ENCODE results near the gene ZNF37A.
"Not testable (repeated sequence)": the region's sequence is repeated elsewhere in the genome, so short reads cannot be mapped to it uniquely, and the experiment has no call there.

Gene ZNF37A

DNA sequence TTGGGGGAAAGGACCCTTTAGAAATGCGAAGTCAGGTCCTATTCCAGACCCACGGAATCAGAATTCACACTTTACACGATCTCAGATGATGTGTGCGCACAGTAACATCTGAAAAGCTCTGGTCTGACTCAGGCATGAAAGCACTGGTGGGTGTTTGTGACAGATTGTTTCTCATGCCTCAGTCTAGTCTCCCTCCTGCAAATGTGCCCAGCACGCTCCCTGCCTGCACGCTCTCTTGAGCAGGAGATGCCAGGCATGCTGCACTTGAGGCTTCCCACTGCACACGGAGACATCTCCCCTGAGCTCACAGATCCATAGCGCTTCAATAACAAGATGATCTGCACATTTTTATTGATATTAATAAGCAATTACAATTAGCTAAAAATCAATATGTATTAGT lies 23.6 kb upstream of the ZNF37A start:
- Histone ChIP-seq H3K4me1 (ENCODE audit: control insufficient read depth in 1 of 2, insufficient read depth in 1 of 2, low read depth in 1 of 2, low read length in 1 of 2) (no peaks in the 10 kb centered on the region), H3K27me3 (no peaks in the 10 kb centered on the region), H3K9me3 (no peaks in the 10 kb centered on the region), H3K36me3 (no peaks in the 10 kb centered on the region), H3K27ac (no peak overlapping the region), H3K4me3 (ENCODE audit: low read depth in 1 of 2, low read length in 1 of 2) (no peak overlapping the region)
- TF ChIP-seq, protein P1, sequence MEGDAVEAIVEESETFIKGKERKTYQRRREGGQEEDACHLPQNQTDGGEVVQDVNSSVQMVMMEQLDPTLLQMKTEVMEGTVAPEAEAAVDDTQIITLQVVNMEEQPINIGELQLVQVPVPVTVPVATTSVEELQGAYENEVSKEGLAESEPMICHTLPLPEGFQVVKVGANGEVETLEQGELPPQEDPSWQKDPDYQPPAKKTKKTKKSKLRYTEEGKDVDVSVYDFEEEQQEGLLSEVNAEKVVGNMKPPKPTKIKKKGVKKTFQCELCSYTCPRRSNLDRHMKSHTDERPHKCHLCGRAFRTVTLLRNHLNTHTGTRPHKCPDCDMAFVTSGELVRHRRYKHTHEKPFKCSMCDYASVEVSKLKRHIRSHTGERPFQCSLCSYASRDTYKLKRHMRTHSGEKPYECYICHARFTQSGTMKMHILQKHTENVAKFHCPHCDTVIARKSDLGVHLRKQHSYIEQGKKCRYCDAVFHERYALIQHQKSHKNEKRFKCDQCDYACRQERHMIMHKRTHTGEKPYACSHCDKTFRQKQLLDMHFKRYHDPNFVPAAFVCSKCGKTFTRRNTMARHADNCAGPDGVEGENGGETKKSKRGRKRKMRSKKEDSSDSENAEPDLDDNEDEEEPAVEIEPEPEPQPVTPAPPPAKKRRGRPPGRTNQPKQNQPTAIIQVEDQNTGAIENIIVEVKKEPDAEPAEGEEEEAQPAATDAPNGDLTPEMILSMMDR (IDR thresholded peaks at IDR 0.05), result no peak

DNA sequence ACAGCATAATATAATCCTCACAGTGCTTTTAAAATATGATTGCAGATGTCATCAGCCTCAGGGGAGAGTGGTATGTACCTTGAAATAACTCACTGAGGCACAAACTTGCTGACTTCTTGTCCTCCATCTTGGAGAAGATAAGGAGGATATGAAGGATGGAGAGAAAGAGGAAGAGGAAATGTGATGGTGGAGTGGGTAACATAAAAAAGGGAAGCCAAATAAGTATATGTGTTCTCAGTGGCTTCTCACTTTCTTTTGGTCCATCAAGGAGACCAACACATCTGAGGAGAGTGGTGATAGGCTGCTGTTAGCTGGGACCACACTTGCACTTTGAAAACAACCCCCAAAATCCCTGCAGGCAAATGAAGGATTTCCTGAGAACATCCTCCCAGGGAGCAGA lies 21.6 kb upstream of the ZNF37A start:
- TF ChIP-seq, protein P1 (IDR thresholded peaks at IDR 0.05), result no peak
- Histone ChIP-seq H3K4me1 (ENCODE audit: control insufficient read depth in 1 of 2, insufficient read depth in 1 of 2, low read depth in 1 of 2, low read length in 1 of 2) (no peaks in the 10 kb centered on the region), H3K27ac (no peak overlapping the region), H3K27me3 (no peaks in the 10 kb centered on the region), H3K4me3 (ENCODE audit: low read depth in 1 of 2, low read length in 1 of 2) (no peak overlapping the region), H3K9me3 (no peaks in the 10 kb centered on the region), H3K36me3 (no peaks in the 10 kb centered on the region)

DNA sequence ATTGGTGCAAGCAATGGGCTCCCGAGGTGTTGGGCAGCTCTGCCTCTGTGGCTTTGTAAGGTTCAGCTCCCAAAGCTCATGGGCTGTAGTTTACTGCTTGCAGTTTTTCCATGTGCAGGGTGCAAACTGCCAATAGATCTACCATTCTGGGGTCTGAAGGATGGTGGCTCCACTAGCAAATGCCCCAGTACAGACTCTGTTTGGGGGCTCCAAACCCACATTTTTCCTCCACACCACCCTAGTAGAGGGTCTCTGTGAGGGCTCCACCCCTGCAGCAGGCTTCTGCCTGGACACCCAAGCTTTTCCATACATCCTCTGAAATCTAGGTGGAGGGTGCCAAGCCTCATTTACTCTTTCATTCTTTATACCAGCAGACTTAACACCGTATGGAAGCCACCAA lies 17.4 kb upstream of the ZNF37A start:
- TF ChIP-seq, protein P1 (IDR thresholded peaks at IDR 0.05), result no peak
- Histone ChIP-seq H3K4me1 (ENCODE audit: control insufficient read depth in 1 of 2, insufficient read depth in 1 of 2, low read depth in 1 of 2, low read length in 1 of 2) (no peaks in the 10 kb centered on the region), H3K4me3 (ENCODE audit: low read depth in 1 of 2, low read length in 1 of 2) (no peak overlapping the region), H3K27me3 (no peaks in the 10 kb centered on the region), H3K9me3 (no peaks in the 10 kb centered on the region), H3K36me3 (no peaks in the 10 kb centered on the region), H3K27ac (no peak overlapping the region)

DNA sequence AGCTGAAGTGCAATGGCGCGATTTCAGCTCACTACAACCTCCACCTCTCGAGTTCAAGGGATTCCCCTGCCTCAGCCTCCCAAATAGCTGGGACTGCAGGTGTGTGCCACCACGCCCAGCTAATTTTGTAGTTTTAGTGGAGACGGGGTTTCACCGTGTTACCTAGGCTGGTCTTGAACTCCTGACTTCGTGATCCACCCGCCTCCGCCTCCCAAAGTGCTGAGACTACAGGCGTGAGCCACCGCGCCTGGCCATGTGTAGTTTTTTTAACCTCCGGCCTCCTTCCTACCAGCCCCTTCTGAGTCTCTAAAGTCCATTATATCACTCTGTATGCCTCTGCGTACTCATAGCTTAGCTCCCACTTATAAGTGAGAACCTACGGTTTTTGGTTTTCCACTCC lies 819 bp upstream of the ZNF37A start:
- not testable (repeated sequence) for H3K27me3 ChIP-seq, H3K27ac ChIP-seq, H3K9me3 ChIP-seq
- Histone ChIP-seq H3K4me3 (ENCODE audit: low read depth in 1 of 2, low read length in 1 of 2) (peak overlapping the region; percentile 75 to 77), H3K4me1 (ENCODE audit: control insufficient read depth in 1 of 2, insufficient read depth in 1 of 2, low read depth in 1 of 2, low read length in 1 of 2) (peaks cover 15 to 17% of the 10 kb centered on the region in 2 experiments), H3K36me3 (peaks cover 15% of the 10 kb centered on the region)

DNA sequence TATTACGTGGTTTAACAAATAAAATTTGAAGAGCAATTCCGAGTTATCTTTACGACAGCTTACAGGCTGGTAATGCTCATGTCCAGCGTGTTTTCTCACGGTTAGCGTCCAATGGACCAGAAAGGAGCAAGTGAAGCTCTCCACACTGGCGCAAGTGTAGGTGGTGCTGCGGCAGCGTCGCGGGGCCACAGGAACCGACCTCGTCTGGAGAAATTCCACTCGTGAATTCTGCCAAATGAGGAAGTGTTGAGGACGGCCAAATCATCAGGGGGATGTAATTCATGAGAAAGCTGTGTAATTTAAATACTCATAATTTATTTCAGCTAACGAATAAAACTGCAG lies 350 bp upstream of the ZNF37A start:
- H3K9me3 ChIP-seq, result no peaks in the 10 kb centered on the region
- peak overlapping the region; percentile 75 to 77 for H3K4me3 ChIP-seq (ENCODE audit: low read depth in 1 of 2, low read length in 1 of 2)
- H3K36me3 ChIP-seq, result peaks cover 15% of the 10 kb centered on the region
- TF ChIP-seq, protein P1 (IDR thresholded peaks at IDR 0.05), result no peak
- H3K27ac ChIP-seq, result peak overlapping the region; percentile 55
- H3K27me3 ChIP-seq, result no peaks in the 10 kb centered on the region
- peaks cover 15 to 17% of the 10 kb centered on the region in 2 experiments for H3K4me1 ChIP-seq (ENCODE audit: control insufficient read depth in 1 of 2, insufficient read depth in 1 of 2, low read depth in 1 of 2, low read length in 1 of 2)

DNA sequence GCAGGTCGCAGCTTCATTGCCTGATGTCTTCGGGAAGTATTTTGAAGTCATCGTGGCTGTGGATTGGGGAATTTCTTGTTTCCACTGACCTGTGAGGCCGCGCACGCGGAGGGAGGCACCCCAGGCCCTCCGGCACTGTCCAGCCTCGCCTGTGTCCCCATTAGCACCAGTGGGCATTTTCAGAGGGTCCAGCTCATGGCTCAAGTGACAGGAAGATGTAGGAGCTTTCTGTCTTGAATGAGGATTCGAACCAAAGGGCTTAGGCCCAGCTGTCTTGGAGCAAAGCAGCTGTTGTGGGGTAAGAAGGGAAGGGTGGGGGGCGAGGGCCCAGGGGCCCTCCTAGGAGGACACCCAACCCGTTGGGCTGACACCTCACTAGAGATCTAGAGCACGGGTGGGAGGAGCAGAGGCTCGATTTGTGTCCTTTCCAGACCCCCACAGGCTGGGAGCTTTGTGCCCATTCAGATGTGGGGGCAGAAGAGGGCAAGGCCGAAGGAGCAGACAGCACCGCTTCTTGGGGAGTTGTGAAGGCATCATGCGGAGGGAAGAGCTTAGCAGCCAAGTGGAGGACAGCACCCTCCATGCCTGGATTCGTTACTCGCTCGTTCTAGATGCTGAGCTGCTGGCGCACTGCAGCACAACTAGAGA lies 914 bp downstream of the ZNF37A start:
- peak overlapping the region; percentile 75 to 77 for H3K4me3 ChIP-seq (ENCODE audit: low read depth in 1 of 2, low read length in 1 of 2)
- H3K27me3 ChIP-seq, result no peaks in the 10 kb centered on the region
- peak overlapping the region; percentile 55 for H3K27ac ChIP-seq
- no peaks in the 10 kb centered on the region for H3K9me3 ChIP-seq
- peaks cover 15% of the 10 kb centered on the region for H3K36me3 ChIP-seq
- peaks cover 15 to 17% of the 10 kb centered on the region in 2 experiments for H3K4me1 ChIP-seq (ENCODE audit: control insufficient read depth in 1 of 2, insufficient read depth in 1 of 2, low read depth in 1 of 2, low read length in 1 of 2)
- TF ChIP-seq, protein P1 (IDR thresholded peaks at IDR 0.05), result no peak
